K562 (cell line): ENCODE data around the gene CNOT6L. TPM values are rescaled to one million over a fixed set of nuclear protein-coding genes. Genes with fewer than 3 reads are reported as not detected.

Experiments
- BCL6 ChIP-seq: fragments of 250-450 bp; sonication (Bioruptor Pico); IDR thresholded peaks from 2 replicates; pipeline ENCODE4 v1.4.0; 2020
- CBFA2T3 ChIP-seq: fragments of 450-650 bp; IDR thresholded peaks from 2 replicates; pipeline ENCODE4 v1.6.1; 2017
- CHCHD3 ChIP-seq: fragments of 250-450 bp; sonication (Bioruptor Pico); IDR thresholded peaks from 2 replicates; pipeline ENCODE4 v2.1.2; 2022; ENCODE audit warnings: mild to moderate bottlenecking
- DNMT1 ChIP-seq: fragments of 450-650 bp; IDR thresholded peaks from 2 replicates; pipeline ENCODE4 v1.6.1; 2016; ENCODE audit warnings: antibody characterized with exemption, mild to moderate bottlenecking
- NFATC3 ChIP-seq: fragments of 450-650 bp; IDR thresholded peaks from 2 replicates; pipeline ENCODE4 v1.6.1; 2017; ENCODE audit warnings: mild to moderate bottlenecking
- RUNX1 ChIP-seq: sonication (generic); IDR thresholded peaks from 2 replicates; pipeline ENCODE4 v1.6.1; 2016; ENCODE audit warnings: antibody characterized with exemption, low read depth
- SRF ChIP-seq, 2 experiments: fragments of 250-450, 450-650 bp in 1 of 2; sonication (Bioruptor Pico) in 1 of 2; sonication (generic) in 1 of 2; formaldehyde crosslinking; IDR thresholded peaks; 2 replicates each; pipeline versions ENCODE4 v1.5.0 to v1.5.1; 2020 to 2022; ENCODE audit warnings: mild to moderate bottlenecking in 1 of 2, missing genetic modification reagents in 1 of 2
- SRSF7 ChIP-seq: fragments of 200-400 bp; formaldehyde crosslinking; optimal IDR thresholded peaks from 2 replicates; pipeline ENCODE3; 2017; ENCODE audit warnings: mild to moderate bottlenecking, low read depth, low read length
- ZKSCAN8 ChIP-seq: fragments of 200-800 bp; sonication (Bioruptor generic); IDR thresholded peaks from 2 replicates; pipeline ENCODE4 v1.6.1; 2016; ENCODE audit warnings: missing genetic modification characterization, missing compliant biosample characterization
- ZNF280A ChIP-seq: fragments of 450-650 bp; IDR thresholded peaks from 2 replicates; pipeline ENCODE4 v1.6.1; 2018; ENCODE audit warnings: mild to moderate bottlenecking, low read depth; ENCODE audit not compliant: partially characterized antibody
- ZNF354B ChIP-seq: fragments of 250-450 bp; sonication (Bioruptor Pico); IDR thresholded peaks from 2 replicates; pipeline ENCODE4 v1.4.0; 2020
- ZNF696 ChIP-seq: fragments of 250-450 bp; sonication (Bioruptor Pico); conservative IDR thresholded peaks from 2 replicates; pipeline ENCODE4 v1.4.0; 2020; ENCODE audit warnings: mild to moderate bottlenecking, moderate library complexity
- ZNF699 ChIP-seq: fragments of 250-450 bp; sonication (Bioruptor Pico); IDR thresholded peaks from 2 replicates; pipeline ENCODE4 v1.8.0; 2021; ENCODE audit warnings: mild to moderate bottlenecking, moderate library complexity; ENCODE audit not compliant: insufficient replicate concordance
- polyA plus RNA-seq, 8 experiments: library from polyadenylated mRNA; depleted of rRNA in 4 of 8; stranded (reverse) in 5 of 8; unstranded in 3 of 8; fragments of >200 nt; fragmentation: Nextera tagmentation in 2 of 8; fragmentation: Illumina TruSeq in 1 of 8; extraction: Ambion mirVana in 2 of 8; extraction: Trizol in 1 of 8; gene quantifications; 2 replicates each; pipeline versions ENCODE4 v1.2.1 to v1.2.3, GENCODE V29; 2011 to 2014; ENCODE audit warnings: inconsistent platforms in 1 of 8, missing spikeins in 1 of 8
- total RNA-seq, 7 experiments: library from RNA; depleted of rRNA in 6 of 7; stranded (reverse); fragments of >200 nt in 6 of 7; fragmentation: Illumina TruSeq in 2 of 7; extraction: Trizol in 2 of 7; gene quantifications; 2 replicates each; pipeline versions ENCODE4 v1.2.1 to v1.2.3, GENCODE V29; 2011 to 2021; ENCODE audit warnings: low replicate concordance in 1 of 7
- TF ChIP-seq, protein P1 (sequence below): fragments of 250-450 bp; sonication (Bioruptor Pico); IDR thresholded peaks from 2 replicates; pipeline ENCODE4 v1.8.0; 2022; ENCODE audit warnings: inconsistent platforms
- TF ChIP-seq, protein P2 (sequence below): fragments of 150-350 bp; conservative IDR thresholded peaks from 2 replicates; pipeline ENCODE4 v1.6.1; 2014; ENCODE audit warnings: low read length
- TF ChIP-seq, protein P3 (sequence below): sonication (generic); formaldehyde crosslinking; IDR thresholded peaks from 2 replicates; pipeline ENCODE4 v1.8.1; 2023; ENCODE audit warnings: mild to moderate bottlenecking, missing genetic modification reagents
- TF ChIP-seq, protein P4 (sequence below): fragments of 200-800 bp; sonication (Bioruptor generic); IDR thresholded peaks from 2 replicates; pipeline ENCODE4 v1.6.1; 2016; ENCODE audit warnings: missing genetic modification characterization, missing compliant biosample characterization

CNOT6L gene
- total and polyA plus RNA-seq, 9 of the 15 experiments (the other 6 are each of a cell fraction or from before 2014, with no cell fraction given) = 3.7 to 27.9 (median 6.5) TPM

GRCh38 chr4:77734928-77735327 is 84.2 kb downstream of the CNOT6L start (continued):
- TF ChIP-seq DNMT1 = no peak
- TF ChIP-seq, protein P1, sequence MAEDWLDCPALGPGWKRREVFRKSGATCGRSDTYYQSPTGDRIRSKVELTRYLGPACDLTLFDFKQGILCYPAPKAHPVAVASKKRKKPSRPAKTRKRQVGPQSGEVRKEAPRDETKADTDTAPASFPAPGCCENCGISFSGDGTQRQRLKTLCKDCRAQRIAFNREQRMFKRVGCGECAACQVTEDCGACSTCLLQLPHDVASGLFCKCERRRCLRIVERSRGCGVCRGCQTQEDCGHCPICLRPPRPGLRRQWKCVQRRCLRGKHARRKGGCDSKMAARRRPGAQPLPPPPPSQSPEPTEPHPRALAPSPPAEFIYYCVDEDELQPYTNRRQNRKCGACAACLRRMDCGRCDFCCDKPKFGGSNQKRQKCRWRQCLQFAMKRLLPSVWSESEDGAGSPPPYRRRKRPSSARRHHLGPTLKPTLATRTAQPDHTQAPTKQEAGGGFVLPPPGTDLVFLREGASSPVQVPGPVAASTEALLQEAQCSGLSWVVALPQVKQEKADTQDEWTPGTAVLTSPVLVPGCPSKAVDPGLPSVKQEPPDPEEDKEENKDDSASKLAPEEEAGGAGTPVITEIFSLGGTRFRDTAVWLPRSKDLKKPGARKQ (CRISPR knock-in tag) = no peak
- no peak for TF ChIP-seq ZNF354B (CRISPR knock-in tag)
- TF ChIP-seq SRF (CRISPR knock-in tag; IDR thresholded peaks at IDR 0.05) = peak in 1 of 2 experiments; percentile 73; a peak in 1 of 4 replicates
- TF ChIP-seq, protein P2, sequence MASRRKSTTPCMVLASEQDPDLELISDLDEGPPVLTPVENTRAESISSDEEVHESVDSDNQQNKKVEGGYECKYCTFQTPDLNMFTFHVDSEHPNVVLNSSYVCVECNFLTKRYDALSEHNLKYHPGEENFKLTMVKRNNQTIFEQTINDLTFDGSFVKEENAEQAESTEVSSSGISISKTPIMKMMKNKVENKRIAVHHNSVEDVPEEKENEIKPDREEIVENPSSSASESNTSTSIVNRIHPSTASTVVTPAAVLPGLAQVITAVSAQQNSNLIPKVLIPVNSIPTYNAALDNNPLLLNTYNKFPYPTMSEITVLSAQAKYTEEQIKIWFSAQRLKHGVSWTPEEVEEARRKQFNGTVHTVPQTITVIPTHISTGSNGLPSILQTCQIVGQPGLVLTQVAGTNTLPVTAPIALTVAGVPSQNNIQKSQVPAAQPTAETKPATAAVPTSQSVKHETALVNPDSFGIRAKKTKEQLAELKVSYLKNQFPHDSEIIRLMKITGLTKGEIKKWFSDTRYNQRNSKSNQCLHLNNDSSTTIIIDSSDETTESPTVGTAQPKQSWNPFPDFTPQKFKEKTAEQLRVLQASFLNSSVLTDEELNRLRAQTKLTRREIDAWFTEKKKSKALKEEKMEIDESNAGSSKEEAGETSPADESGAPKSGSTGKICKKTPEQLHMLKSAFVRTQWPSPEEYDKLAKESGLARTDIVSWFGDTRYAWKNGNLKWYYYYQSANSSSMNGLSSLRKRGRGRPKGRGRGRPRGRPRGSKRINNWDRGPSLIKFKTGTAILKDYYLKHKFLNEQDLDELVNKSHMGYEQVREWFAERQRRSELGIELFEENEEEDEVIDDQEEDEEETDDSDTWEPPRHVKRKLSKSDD = no peak
- TF ChIP-seq ZNF699 (CRISPR knock-in tag) = no peak
- 0 out of 2 replicates have a peak, but pooled peaks have one; percentile 18 for TF ChIP-seq NFATC3
- TF ChIP-seq, protein P3, sequence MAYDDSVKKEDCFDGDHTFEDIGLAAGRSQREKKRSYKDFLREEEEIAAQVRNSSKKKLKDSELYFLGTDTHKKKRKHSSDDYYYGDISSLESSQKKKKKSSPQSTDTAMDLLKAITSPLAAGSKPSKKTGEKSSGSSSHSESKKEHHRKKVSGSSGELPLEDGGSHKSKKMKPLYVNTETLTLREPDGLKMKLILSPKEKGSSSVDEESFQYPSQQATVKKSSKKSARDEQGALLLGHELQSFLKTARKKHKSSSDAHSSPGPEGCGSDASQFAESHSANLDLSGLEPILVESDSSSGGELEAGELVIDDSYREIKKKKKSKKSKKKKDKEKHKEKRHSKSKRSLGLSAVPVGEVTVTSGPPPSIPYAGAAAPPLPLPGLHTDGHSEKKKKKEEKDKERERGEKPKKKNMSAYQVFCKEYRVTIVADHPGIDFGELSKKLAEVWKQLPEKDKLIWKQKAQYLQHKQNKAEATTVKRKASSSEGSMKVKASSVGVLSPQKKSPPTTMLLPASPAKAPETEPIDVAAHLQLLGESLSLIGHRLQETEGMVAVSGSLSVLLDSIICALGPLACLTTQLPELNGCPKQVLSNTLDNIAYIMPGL (CRISPR knock-in tag) = no peak
- TF ChIP-seq BCL6 = no peak
- TF ChIP-seq CBFA2T3 = no peak
- TF ChIP-seq RUNX1 = no peak
- TF ChIP-seq ZNF280A = no peak
- TF ChIP-seq ZKSCAN8 = no peak
- no peak for TF ChIP-seq CHCHD3
- TF ChIP-seq, protein P4, sequence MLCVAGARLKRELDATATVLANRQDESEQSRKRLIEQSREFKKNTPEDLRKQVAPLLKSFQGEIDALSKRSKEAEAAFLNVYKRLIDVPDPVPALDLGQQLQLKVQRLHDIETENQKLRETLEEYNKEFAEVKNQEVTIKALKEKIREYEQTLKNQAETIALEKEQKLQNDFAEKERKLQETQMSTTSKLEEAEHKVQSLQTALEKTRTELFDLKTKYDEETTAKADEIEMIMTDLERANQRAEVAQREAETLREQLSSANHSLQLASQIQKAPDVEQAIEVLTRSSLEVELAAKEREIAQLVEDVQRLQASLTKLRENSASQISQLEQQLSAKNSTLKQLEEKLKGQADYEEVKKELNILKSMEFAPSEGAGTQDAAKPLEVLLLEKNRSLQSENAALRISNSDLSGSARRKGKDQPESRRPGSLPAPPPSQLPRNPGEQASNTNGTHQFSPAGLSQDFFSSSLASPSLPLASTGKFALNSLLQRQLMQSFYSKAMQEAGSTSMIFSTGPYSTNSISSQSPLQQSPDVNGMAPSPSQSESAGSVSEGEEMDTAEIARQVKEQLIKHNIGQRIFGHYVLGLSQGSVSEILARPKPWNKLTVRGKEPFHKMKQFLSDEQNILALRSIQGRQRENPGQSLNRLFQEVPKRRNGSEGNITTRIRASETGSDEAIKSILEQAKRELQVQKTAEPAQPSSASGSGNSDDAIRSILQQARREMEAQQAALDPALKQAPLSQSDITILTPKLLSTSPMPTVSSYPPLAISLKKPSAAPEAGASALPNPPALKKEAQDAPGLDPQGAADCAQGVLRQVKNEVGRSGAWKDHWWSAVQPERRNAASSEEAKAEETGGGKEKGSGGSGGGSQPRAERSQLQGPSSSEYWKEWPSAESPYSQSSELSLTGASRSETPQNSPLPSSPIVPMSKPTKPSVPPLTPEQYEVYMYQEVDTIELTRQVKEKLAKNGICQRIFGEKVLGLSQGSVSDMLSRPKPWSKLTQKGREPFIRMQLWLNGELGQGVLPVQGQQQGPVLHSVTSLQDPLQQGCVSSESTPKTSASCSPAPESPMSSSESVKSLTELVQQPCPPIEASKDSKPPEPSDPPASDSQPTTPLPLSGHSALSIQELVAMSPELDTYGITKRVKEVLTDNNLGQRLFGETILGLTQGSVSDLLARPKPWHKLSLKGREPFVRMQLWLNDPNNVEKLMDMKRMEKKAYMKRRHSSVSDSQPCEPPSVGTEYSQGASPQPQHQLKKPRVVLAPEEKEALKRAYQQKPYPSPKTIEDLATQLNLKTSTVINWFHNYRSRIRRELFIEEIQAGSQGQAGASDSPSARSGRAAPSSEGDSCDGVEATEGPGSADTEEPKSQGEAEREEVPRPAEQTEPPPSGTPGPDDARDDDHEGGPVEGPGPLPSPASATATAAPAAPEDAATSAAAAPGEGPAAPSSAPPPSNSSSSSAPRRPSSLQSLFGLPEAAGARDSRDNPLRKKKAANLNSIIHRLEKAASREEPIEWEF (CRISPR knock-in tag) = no peak
- no peak for TF ChIP-seq ZNF696
- no peak for TF ChIP-seq SRSF7
